Skeletal muscle cell (primary cell): ENCODE data around the gene ITGB2.

ENCODE experiments used
- DNase-seq: peaks from one replicate; pipeline ENCODE4 v3.0.0-alpha.2; 2010; ENCODE audit warnings: low read depth
- H3K4me3 ChIP-seq: 2 replicates; pipeline ENCODE4 v1.5.1; 2011; ENCODE audit warnings: low read depth, mild to moderate bottlenecking, control low read depth, low read length, moderate library complexity

Gene ITGB2

DNA sequence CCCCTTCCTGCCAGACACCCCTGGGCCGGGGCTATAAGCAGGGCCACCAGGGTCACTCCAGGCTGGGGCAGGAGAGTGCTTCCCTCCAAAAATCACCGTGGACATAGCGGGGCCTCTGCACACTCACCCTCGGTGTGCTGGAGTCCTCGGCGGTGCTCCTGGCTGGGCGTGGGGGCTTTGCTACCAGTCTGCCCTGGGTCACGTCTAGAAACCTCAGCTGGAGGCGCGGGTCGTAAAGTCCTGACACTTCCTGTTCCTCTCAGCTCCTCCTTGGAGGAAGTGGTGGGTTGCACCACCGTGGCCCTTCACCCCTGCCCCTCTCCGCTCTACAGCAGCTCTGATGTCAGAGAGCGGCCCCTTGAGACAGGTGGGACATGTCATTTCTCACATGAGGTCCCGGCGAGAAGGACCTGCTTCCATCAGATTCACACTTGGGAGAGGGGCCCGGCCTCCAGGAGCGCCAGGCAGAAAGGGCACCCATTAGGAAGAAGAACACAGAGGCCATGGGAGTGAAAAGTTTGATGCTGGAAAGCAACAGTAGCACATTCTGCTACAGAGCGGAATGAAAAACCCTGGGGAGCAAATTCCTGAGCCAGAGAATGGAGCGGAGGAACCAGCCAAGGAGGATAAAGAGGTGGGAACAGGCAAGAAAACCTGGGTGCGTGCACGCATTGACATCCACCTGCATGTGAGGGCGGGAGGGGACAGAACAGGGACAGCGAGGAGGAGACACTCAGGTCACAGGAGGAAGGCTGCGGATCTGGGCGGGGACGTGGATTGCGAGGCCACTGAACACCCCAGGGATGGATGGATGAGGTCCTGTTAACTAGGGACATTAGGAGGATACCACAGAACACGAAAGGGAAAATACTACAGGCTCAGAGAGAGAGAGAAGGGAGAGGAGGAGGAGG, at the start of gene ITGB2:
Gene ITGB2, minus strand, starts transcription at position 206 of the 911 bp plus-strand sequence. CDS start 10,117 bp downstream, outside the sequence.
- DNase-seq = no peak
- no peak within 1 kb of the TSS for H3K4me3 ChIP-seq

DNA sequence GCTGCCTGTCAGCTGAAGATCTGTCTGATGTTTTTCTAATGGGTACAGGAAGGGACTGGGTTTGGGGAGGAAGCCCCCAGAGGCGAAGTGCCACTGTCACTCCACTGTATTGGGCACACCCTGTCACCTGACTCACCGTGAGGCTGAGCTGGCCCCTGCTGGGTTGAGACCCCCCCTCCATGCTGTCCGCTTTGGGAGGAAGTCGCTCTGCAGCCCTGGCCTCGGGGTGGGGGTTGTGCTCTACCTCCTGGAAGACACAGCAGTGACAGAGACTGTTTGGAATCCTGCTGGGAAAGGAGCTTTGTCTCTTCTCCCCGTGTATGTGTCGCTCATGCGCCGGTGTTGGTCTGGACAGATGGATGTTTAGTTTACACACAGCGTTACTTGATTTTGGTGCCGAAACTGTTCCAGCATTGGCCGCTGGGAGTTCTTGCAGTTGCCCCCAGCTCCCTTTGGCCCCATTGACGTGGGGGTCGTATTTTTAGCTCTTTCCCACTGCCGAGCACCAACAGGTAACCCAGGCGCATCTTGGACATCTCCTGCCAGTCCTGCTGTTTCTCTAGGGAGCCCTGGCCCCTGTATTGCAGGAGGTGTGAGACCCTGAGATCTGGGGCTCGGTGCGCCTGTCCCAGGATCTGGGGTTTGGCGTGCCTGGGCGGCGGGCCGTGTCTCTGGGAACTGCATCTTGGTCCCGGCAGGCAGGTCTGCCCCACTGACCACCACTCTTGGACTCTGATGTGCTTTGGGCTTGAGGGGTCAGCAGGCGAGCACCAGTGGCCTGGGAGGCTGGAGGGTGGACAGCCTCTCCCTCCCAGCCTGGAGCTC, 49.4 kb upstream of the ITGB2 start:
- DNase-seq = no peak
- H3K4me3 ChIP-seq = no peak overlapping the region

GRCh38 chr21:44969066-44969670, 48.5 kb upstream of the ITGB2 start:
- no peak for DNase-seq
- H3K4me3 ChIP-seq = no peak overlapping the region

- no peak overlapping the region for H3K4me3 ChIP-seq
- DNase-seq = no peak
These were observed 46.7 kb upstream of the ITGB2 start for GRCh38 chr21:44967082-44968047.

- no peak for DNase-seq
- H3K4me3 ChIP-seq = no peak overlapping the region
These were observed 45.7 kb upstream of the ITGB2 start for GRCh38 chr21:44966135-44967081.

DNA sequence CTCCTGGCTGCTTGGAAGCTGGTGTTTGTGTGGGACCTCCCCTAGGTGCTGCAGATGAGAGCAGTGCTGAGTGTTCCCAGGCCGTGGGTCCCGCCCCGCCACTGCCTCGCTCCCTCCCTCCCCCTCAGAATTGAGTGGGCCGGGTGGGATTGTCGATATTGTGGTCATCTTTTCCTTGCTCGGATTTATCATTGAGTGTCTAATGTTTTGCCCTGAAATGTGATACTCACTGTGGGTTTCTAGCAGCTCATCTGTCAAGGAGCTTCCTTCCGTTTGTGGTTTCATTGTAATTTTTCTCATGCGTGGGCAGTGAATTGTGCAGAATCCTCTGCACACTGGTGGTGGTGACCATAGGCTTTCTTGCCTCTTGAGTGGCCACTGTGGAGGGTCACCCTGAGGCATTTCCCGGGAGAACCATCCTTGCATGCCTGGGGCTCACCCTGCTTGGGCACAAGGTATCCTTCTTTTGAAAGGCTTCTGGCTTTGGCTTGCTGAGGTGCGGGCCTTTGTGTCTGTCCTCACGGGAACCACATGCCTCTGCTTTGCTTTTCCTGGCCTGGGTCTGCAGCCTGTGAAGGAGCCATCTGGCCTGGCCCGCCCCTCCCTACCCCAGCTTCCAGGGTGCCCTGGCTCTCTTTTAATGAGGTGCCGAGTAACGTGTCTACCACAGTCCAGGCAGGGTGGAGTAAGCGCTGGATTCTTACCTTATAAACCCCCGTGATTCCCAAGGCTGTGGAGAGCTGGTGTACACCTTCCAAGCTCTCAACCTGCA, 44.7 kb upstream of the ITGB2 start:
- DNase-seq = peak; percentile 75
- H3K4me3 ChIP-seq = no peak overlapping the region

- H3K4me3 ChIP-seq = no peak overlapping the region
- no peak for DNase-seq
These were observed 43.7 kb upstream of the ITGB2 start for GRCh38 chr21:44964381-44964780.

DNA sequence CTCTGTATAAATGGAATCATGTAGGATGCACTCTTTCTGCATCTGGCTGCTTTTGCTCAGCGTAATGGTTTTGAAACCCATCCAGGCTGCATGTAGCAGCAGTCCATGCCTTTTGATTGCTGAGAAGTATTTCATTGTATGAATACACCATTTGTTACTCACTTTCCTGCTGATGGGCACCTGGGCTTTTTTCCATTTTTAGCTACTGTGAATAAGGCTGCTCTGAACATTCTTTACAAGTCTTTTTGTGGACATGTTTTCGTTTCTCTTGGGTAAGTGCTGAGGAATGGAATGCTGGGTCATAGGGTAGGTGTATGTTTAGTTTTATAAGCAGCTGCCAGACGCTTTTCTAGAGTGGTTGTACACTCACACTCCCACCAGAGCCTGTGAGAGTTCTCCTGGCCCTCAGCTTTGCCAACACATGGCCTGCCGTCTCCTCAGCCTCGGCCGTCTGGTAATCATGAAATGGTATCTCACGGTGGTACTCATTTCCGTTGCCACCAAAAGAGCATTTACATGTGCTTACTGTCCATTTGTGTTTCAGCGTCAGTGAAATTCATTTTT, 41.8 kb upstream of the ITGB2 start:
- peak; percentile 99 for DNase-seq
- H3K4me3 ChIP-seq = no peak overlapping the region

DNA sequence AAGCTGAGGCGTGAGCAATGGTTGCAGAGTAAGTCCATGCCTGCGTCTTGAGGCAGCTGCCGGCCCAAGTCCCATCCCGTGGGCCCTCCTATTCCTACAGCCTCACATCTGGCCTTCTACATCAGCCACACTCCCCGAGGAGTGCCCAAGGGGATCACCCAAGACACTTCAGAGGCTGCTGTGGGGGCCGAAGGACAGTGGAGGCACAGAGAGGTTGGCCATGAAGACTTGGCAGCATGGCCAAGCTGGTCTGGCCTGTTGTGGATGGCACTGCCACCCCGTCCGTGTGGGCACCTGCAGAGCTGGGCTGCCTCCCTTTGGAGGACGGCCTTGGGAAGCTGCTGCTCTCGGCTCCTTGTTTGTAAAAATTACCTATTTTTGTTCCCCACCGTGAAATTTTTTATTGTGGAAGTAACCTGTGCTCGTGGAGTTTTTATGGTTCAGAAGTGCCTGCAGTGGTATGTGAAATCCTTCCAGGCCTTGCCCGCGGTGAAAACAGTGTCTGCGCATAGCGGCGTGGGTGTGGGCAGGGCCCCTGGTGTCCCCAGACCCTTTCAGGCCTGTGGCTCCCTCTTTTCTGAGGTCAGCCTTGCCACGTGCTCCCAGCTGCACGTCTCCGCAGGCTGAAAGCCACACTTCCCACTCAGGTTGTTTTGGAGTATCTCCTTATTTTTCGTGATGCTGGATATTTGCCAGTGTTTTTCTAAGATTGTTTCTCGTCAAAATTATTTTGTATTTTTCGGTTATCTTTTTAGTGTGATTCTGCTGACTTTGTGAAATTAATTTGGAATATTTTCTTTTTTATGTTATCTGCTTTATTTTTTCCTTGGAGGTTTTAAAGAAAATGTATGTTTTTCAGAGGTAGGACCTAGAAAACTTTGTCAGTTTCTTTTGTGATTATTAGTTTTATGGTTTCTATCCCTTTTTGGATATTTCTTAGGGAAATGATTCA, 39.7 kb upstream of the ITGB2 start:
- H3K4me3 ChIP-seq = no peak overlapping the region

GRCh38 chr21:44959376-44960091, 38.8 kb upstream of the ITGB2 start:
- DNase-seq = no peak

More for the DNA sequence above, 39.7 kb upstream of the ITGB2 start:
- no peak for DNase-seq

DNA sequence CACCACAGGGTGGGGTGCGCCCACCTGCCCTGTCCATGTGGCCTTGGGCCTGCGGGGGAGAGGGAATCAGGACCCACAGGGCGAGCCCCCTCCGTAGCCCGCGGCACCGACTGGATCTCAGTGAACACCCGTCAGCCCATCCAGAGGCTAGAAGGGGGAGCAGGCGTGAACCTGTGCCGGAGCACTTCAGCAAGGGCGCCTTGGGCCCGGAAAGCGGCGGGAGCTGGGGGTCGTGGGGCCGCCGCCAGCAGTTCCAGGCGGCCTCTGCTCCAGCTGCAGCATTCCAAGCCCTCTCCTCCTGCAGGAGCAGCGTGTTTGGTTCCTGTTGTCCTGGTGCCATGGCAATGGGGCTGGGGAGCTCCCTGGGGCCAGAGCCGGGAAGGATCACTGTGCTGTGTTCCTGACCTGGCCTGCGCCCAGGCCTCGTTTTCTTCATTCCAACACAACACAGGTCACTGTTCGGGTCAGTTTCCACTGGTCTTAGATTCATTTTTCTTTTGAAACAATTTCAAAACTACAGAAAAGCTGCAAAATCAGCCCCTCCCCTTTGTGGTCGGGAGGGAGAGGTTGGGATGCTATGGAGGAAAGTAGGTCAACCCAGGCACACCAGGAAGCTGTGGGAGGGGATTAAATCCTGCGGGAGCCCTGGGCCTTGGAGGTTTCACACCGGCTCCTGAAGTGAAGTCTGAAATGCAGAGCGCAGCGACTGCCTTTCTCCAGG, 37.9 kb upstream of the ITGB2 start:
- H3K4me3 ChIP-seq = no peak overlapping the region
- no peak for DNase-seq

More at GRCh38 chr21:44959376-44960091, 38.8 kb upstream of the ITGB2 start:
- H3K4me3 ChIP-seq = no peak overlapping the region

DNA sequence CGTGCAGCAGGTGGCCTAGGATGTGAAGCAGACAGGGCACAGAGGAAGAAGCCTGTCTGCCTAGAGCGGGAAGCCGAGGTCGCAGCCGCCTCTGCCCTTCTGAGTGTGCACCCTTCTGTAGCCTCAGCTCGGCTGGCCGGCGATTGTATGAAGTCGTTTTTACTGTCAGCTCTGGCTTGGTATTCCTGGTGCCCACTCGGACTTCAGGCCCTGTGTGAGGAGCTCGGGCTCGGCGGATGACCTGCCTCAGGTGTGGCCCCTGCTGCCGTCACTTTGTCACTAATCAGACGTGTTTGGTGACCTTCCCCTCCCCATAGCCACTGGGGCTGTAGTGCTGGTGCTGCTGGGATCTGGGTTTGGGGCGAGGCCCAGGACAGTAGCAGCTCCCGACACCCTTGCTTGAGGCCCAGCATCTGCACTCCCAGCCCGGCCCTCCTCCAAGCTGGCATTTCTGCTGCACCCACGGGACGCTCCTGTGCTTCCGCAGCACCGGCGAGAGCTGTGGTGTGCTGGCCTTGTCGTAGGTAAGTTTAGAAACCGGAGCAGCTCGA, 37.3 kb upstream of the ITGB2 start:
- no peak overlapping the region for H3K4me3 ChIP-seq
- DNase-seq = no peak

GRCh38 chr21:44957047-44957831, 36.5 kb upstream of the ITGB2 start:
- DNase-seq = no peak
- no peak overlapping the region for H3K4me3 ChIP-seq
